ENCODE measurements around the gene RAB3IL1. TPM values are rescaled to one million over a fixed set of nuclear protein-coding genes. Genes with fewer than 3 reads are reported as not detected.
A peak's percentile ranks its signal among the peaks of the same experiment; 100 is the strongest.
"Not testable (repeated sequence)": the region's sequence is repeated elsewhere in the genome, so short reads cannot be mapped to it uniquely, and the experiment has no call there.

RAB3IL1 gene
- total and polyA plus RNA-seq, 2 of the 13 experiments (the other 11 are each of a cell fraction or from before 2014, with no cell fraction given): 1.2 to 2.0 TPM

DNA sequence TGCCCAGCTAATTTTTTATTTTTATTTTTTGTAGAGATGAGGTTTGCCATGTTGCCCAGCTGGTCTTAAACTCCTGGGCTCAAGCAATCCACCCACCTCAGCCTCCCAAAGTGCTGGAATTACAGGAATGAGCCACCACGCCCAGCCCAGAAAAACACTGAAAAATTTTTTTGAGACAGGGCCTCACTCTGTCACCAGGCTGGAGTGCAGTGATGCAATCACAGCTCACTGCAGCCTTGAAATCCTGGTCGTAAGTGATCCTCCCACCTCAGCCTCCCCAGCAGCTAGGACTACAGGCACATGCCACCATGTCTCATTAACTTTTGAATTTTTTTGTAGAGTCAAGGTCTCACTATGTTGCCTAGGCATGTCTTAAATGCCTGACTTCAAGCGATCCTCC, 35.1 kb downstream of the RAB3IL1 start:
- H3K9ac ChIP-seq (ENCODE audit: insufficient read depth, low read depth, low read length); H3K79me2 ChIP-seq (ENCODE audit: insufficient read depth, low read length): not testable (repeated sequence)
- 64% methylated on average over 3 of the region's 3 CpGs for WGBS (ENCODE audit: low lambda C conversion rate)

DNA sequence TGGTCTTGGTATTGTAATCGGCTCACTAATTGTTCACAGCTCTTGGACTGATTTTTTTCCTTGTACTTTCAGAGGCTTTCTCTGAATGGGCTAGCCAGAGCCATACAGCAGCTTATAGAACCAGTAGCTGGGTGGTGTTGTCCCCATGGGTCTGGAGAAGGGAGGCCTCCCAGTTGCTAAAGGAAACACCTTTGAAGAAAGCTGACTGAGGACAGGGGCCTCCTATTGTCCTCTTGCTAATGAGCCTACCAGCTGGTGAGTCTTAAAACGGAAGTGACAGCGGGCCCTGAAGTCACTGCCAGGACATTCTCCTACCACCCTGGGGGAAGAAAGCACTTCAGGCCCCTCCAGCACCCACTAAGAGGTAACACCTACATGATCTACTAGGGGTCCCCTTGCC, 36.0 kb downstream of the RAB3IL1 start:
- intact Hi-C loops (cut with micrococcal nuclease; ENCODE audit: unreplicated experiment) (no loop called here), in situ Hi-C loops (cut with HindIII; ENCODE audit: extremely low pct_ligation_motif_present, low pct_unique_long_range_greater_than_20kb) (no loop called here)
- DNase-seq (ENCODE audit: low spot score) (no peak), FAIRE-seq (no peak), ATAC-seq (no peak)
- H3K4me3 ChIP-seq (replicated peaks in 1 of 3; ENCODE audit: insufficient read depth in 1 of 3, low read depth in 2 of 3, low read length in 3 of 3): no peak overlapping the region
- H2AFZ ChIP-seq (ENCODE audit: low read length): no peak overlapping the region
- H3K4me1 ChIP-seq (ENCODE audit: insufficient read depth, low read length): no peaks in the 10 kb centered on the region
- no peak overlapping the region for H3K4me2 ChIP-seq (ENCODE audit: low read depth, low read length)
- H3K79me2 ChIP-seq (ENCODE audit: insufficient read depth, low read length): no peaks in the 10 kb centered on the region
- WGBS (ENCODE audit: low lambda C conversion rate): 79% methylated on average over 3 of the region's 3 CpGs
- no peak overlapping the region for H3K27ac ChIP-seq (ENCODE audit: extremely low read length, insufficient read depth, low read length)
- POLR2A ChIA-PET: no interaction called here
- no TSS peak for BruUV-seq (replicated peaks)
- no peaks in the 10 kb centered on the region for H3K9me3 ChIP-seq (ENCODE audit: low read length)
- no peaks in the 10 kb centered on the region for H4K20me1 ChIP-seq (ENCODE audit: insufficient read depth, low read length)
- no peaks in the 10 kb centered on the region for H3K27me3 ChIP-seq (ENCODE audit: control insufficient read depth in 1 of 2, insufficient read depth in 2 of 2, low read length in 2 of 2)
- no peak overlapping the region for H3K9ac ChIP-seq (ENCODE audit: insufficient read depth, low read depth, low read length)
- no peaks in the 10 kb centered on the region; a peak in 1 of 5 replicates for H3K36me3 ChIP-seq (replicated peaks in 1 of 2; ENCODE audit: control insufficient read depth in 1 of 2, insufficient read depth in 2 of 2, low read length in 2 of 2)
- CTCF ChIA-PET (ENCODE audit: low intra/inter-chr PET ratio, low total read pairs): no interaction called here
- TF ChIP-seq, protein P1, sequence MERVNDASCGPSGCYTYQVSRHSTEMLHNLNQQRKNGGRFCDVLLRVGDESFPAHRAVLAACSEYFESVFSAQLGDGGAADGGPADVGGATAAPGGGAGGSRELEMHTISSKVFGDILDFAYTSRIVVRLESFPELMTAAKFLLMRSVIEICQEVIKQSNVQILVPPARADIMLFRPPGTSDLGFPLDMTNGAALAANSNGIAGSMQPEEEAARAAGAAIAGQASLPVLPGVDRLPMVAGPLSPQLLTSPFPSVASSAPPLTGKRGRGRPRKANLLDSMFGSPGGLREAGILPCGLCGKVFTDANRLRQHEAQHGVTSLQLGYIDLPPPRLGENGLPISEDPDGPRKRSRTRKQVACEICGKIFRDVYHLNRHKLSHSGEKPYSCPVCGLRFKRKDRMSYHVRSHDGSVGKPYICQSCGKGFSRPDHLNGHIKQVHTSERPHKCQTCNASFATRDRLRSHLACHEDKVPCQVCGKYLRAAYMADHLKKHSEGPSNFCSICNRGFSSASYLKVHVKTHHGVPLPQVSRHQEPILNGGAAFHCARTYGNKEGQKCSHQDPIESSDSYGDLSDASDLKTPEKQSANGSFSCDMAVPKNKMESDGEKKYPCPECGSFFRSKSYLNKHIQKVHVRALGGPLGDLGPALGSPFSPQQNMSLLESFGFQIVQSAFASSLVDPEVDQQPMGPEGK (CRISPR knock-in tag; IDR thresholded peaks at IDR 0.05): no peak
- TF ChIP-seq, protein P2, sequence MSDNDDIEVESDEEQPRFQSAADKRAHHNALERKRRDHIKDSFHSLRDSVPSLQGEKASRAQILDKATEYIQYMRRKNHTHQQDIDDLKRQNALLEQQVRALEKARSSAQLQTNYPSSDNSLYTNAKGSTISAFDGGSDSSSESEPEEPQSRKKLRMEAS (IDR thresholded peaks at IDR 0.05): no peak
- TF ChIP-seq SIX4 (CRISPR knock-in tag; IDR thresholded peaks at IDR 0.05) (no peak), FLYWCH1 (CRISPR knock-in tag; IDR thresholded peaks at IDR 0.05) (no peak), ZNF501 (CRISPR knock-in tag; IDR thresholded peaks at IDR 0.05) (no peak)
- TF ChIP-seq, protein P3, sequence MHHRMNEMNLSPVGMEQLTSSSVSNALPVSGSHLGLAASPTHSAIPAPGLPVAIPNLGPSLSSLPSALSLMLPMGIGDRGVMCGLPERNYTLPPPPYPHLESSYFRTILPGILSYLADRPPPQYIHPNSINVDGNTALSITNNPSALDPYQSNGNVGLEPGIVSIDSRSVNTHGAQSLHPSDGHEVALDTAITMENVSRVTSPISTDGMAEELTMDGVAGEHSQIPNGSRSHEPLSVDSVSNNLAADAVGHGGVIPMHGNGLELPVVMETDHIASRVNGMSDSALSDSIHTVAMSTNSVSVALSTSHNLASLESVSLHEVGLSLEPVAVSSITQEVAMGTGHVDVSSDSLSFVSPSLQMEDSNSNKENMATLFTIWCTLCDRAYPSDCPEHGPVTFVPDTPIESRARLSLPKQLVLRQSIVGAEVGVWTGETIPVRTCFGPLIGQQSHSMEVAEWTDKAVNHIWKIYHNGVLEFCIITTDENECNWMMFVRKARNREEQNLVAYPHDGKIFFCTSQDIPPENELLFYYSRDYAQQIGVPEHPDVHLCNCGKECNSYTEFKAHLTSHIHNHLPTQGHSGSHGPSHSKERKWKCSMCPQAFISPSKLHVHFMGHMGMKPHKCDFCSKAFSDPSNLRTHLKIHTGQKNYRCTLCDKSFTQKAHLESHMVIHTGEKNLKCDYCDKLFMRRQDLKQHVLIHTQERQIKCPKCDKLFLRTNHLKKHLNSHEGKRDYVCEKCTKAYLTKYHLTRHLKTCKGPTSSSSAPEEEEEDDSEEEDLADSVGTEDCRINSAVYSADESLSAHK (CRISPR knock-in tag; IDR thresholded peaks at IDR 0.05; ENCODE audit: borderline replicate concordance): no peak

More for the DNA sequence above, 35.1 kb downstream of the RAB3IL1 start:
- H2AFZ ChIP-seq (ENCODE audit: low read length); H3K4me1 ChIP-seq (ENCODE audit: insufficient read depth, low read length); intact Hi-C loops (cut with micrococcal nuclease; ENCODE audit: unreplicated experiment); H3K4me3 ChIP-seq (replicated peaks in 1 of 3; ENCODE audit: insufficient read depth in 1 of 3, low read depth in 2 of 3, low read length in 3 of 3); H3K36me3 ChIP-seq (replicated peaks in 1 of 2; ENCODE audit: control insufficient read depth in 1 of 2, insufficient read depth in 2 of 2, low read length in 2 of 2); FAIRE-seq; CTCF ChIA-PET (ENCODE audit: low intra/inter-chr PET ratio, low total read pairs); DNase-seq (ENCODE audit: low spot score); H3K27ac ChIP-seq (ENCODE audit: extremely low read length, insufficient read depth, low read length); H3K4me2 ChIP-seq (ENCODE audit: low read depth, low read length); H4K20me1 ChIP-seq (ENCODE audit: insufficient read depth, low read length); in situ Hi-C loops (cut with HindIII; ENCODE audit: extremely low pct_ligation_motif_present, low pct_unique_long_range_greater_than_20kb); ATAC-seq; POLR2A ChIA-PET; BruUV-seq (replicated peaks); H3K27me3 ChIP-seq (ENCODE audit: control insufficient read depth in 1 of 2, insufficient read depth in 2 of 2, low read length in 2 of 2); H3K9me3 ChIP-seq (ENCODE audit: low read length); TF ChIP-seq ATF7 (CRISPR knock-in tag; IDR thresholded peaks at IDR 0.05): not testable (repeated sequence)
- TF ChIP-seq, protein P4, sequence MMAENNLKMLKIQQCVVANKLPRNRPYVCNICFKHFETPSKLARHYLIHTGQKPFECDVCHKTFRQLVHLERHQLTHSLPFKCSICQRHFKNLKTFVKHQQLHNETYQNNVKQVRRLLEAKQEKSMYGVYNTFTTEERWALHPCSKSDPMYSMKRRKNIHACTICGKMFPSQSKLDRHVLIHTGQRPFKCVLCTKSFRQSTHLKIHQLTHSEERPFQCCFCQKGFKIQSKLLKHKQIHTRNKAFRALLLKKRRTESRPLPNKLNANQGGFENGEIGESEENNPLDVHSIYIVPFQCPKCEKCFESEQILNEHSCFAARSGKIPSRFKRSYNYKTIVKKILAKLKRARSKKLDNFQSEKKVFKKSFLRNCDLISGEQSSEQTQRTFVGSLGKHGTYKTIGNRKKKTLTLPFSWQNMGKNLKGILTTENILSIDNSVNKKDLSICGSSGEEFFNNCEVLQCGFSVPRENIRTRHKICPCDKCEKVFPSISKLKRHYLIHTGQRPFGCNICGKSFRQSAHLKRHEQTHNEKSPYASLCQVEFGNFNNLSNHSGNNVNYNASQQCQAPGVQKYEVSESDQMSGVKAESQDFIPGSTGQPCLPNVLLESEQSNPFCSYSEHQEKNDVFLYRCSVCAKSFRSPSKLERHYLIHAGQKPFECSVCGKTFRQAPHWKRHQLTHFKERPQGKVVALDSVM (CRISPR knock-in tag; IDR thresholded peaks at IDR 0.05): peak; percentile 91
- TF ChIP-seq, protein P5, sequence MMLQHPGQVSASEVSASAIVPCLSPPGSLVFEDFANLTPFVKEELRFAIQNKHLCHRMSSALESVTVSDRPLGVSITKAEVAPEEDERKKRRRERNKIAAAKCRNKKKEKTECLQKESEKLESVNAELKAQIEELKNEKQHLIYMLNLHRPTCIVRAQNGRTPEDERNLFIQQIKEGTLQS (CRISPR knock-in tag; IDR thresholded peaks at IDR 0.05): 0 out of 2 replicates have a peak, but pooled peaks have one; percentile 26
- TF ChIP-seq CEBPB (IDR thresholded peaks at IDR 0.05; ENCODE audit: borderline replicate concordance, low read depth, low read length): peak; percentile 42; the same call in 1 of the 2 replicates
- TF ChIP-seq ATF7 (IDR thresholded peaks at IDR 0.05): 0 out of 2 replicates have a peak, but pooled peaks have one; percentile 11
